ENCODE data around the gene CBX4.

The CBX4 gene

GRCh38 chr17:79852748-79853147 is 13.5 kb upstream of the CBX4 start:
- TF ChIP-seq PPARA (CRISPR knock-in tag; IDR thresholded peaks at IDR 0.05; ENCODE audit: borderline replicate concordance) (no peak), ARNTL (CRISPR knock-in tag; IDR thresholded peaks at IDR 0.05; ENCODE audit: borderline replicate concordance, low read depth) (no peak), ZFP30 (CRISPR knock-in tag; IDR thresholded peaks at IDR 0.05) (no peak), BACH2 (CRISPR knock-in tag; IDR thresholded peaks at IDR 0.05; ENCODE audit: borderline replicate concordance) (no peak), GLIS3 (CRISPR knock-in tag; IDR thresholded peaks at IDR 0.05) (no peak), RARB (CRISPR knock-in tag; IDR thresholded peaks at IDR 0.05) (no peak), PATZ1 (CRISPR knock-in tag; IDR thresholded peaks at IDR 0.05; ENCODE audit: borderline replicate concordance) (no peak), ZC3H10 (CRISPR knock-in tag; IDR thresholded peaks at IDR 0.05) (no peak), ZFP3 (CRISPR knock-in tag; IDR thresholded peaks at IDR 0.05) (no peak)
- ATAC-seq = no peak

GRCh38 chr17:79851461-79851817 is 12.2 kb upstream of the CBX4 start:
- TF ChIP-seq RARB (CRISPR knock-in tag; IDR thresholded peaks at IDR 0.05) = no peak
- no peak for TF ChIP-seq CREB5 (CRISPR knock-in tag; IDR thresholded peaks at IDR 0.05; ENCODE audit: low read depth)
- TF ChIP-seq PATZ1 (CRISPR knock-in tag; IDR thresholded peaks at IDR 0.05; ENCODE audit: borderline replicate concordance) = no peak
- no peak for TF ChIP-seq ZNF565 (CRISPR knock-in tag; conservative IDR thresholded peaks at IDR 0.05; ENCODE audit: low read depth)
- TF ChIP-seq ZNF8 (CRISPR knock-in tag; IDR thresholded peaks at IDR 0.05) = no peak
- ATAC-seq = no peak

GRCh38 chr17:79850571-79851460 is 11.6 kb upstream of the CBX4 start:
- TF ChIP-seq ZFP30 (CRISPR knock-in tag; IDR thresholded peaks at IDR 0.05) (no peak), CSDC2 (CRISPR knock-in tag; IDR thresholded peaks at IDR 0.05) (no peak), TOX (CRISPR knock-in tag; IDR thresholded peaks at IDR 0.05; ENCODE audit: borderline replicate concordance) (no peak), ESRRG (CRISPR knock-in tag; IDR thresholded peaks at IDR 0.05) (no peak), ZNF70 (CRISPR knock-in tag; IDR thresholded peaks at IDR 0.05) (no peak), ZC3H10 (CRISPR knock-in tag; IDR thresholded peaks at IDR 0.05) (no peak), GLIS3 (CRISPR knock-in tag; IDR thresholded peaks at IDR 0.05) (no peak), PPARA (CRISPR knock-in tag; IDR thresholded peaks at IDR 0.05; ENCODE audit: borderline replicate concordance) (no peak), CREB5 (CRISPR knock-in tag; IDR thresholded peaks at IDR 0.05; ENCODE audit: low read depth) (no peak), TCF4 (CRISPR knock-in tag; IDR thresholded peaks at IDR 0.05; ENCODE audit: borderline replicate concordance) (no peak), ISL1 (CRISPR knock-in tag; IDR thresholded peaks at IDR 0.05) (no peak), TSHZ2 (CRISPR knock-in tag; IDR thresholded peaks at IDR 0.05) (no peak)
- peak; percentile 57 for ATAC-seq

All from SK-N-SH treated with all-trans-retinoic acid at 6 μM for 48 hours (cell line).